ENCODE data around the gene NKX6-2.
"Not testable (repeated sequence)": the region's sequence is repeated elsewhere in the genome, so short reads cannot be mapped to it uniquely, and the experiment has no call there.

Gene NKX6-2

DNA sequence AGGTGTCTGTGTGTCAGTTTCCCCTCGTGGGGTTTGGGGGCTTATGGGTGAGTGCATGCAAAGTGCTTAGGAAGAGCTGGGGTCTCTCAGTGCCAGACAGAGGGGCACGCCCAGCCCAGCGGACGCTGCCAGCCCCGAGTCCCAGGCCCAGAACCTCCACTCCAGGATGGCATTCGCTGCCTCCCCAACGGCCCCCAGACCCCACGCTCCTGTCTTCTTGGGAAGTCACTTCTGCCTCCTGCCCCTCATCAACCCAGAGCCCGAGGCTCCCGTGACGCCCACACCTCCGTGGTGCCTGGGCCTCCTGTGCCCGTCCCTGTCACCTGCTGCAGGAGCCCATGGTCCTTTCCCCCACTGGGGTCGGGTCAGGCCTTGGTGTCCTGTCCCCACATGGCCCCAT, 35.0 kb downstream of the NKX6-2 start:
- Mint-ChIP-seq H3K4me3 (no peak overlapping the region), H3K27ac (no peak overlapping the region), H3K27me3 (no peaks in the 10 kb centered on the region), H3K36me3 (peaks cover 7% of the 10 kb centered on the region), H3K4me1 (ENCODE audit: low read depth) (no peaks in the 10 kb centered on the region), H3K9me3 (ENCODE audit: low read depth) (no peaks in the 10 kb centered on the region)

DNA sequence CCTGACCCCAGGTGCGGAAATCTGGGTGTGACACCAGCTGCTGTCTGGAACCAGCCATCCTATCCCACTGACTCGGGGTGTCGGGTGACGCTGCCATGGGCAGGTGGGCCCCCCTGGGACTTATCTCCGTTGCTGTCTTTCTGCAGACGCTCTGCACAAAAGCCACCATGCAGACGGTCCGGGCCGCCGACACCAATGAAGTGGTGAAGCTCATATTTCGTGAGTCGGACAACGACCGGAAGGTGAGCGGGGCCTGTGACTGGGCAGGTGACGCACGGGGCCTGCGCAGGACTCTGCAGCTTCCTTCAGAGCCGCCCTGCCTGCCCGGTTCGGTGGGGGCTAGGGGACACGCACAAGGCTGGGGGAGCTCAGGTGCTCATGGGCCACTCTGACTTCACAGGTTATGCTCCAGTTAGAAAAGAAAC, 36.6 kb downstream of the NKX6-2 start:
- Mint-ChIP-seq H3K4me3 (no peak overlapping the region), H3K27me3 (no peaks in the 10 kb centered on the region), H3K36me3 (no peaks in the 10 kb centered on the region), H3K9me3 (ENCODE audit: low read depth) (no peaks in the 10 kb centered on the region), H3K27ac (no peak overlapping the region), H3K4me1 (ENCODE audit: low read depth) (no peaks in the 10 kb centered on the region)

GRCh38 chr10:132748545-132749370, 37.2 kb downstream of the NKX6-2 start:
- H3K4me3 Mint-ChIP-seq = no peak overlapping the region
- H3K36me3 Mint-ChIP-seq = no peaks in the 10 kb centered on the region
- H3K27me3 Mint-ChIP-seq = no peaks in the 10 kb centered on the region
- no peaks in the 10 kb centered on the region for H3K9me3 Mint-ChIP-seq (ENCODE audit: low read depth)
- no peak overlapping the region for H3K27ac Mint-ChIP-seq
- H3K4me1 Mint-ChIP-seq (ENCODE audit: low read depth) = no peaks in the 10 kb centered on the region

DNA sequence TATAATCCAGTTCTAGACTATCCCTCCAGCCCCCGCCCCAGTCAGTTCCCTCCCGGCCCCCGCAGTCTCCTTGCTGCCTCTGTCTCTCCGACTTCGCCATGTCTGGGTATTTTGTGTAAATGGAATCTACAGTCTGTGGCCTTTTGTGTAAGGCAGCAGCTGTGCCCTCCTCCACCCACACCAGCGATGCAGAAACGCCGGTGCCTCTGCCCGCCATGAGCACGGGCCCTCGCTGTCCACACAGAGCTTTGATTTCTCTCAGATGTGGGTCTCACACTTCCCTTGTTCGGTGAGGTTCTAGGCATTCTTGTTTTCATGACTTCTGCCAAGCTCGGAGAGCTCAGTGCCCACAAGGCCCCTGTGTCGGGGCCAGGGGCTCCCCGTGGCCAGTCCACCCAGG, 37.8 kb downstream of the NKX6-2 start:
- no peak overlapping the region for H3K27ac Mint-ChIP-seq
- H3K4me1 Mint-ChIP-seq (ENCODE audit: low read depth) = no peaks in the 10 kb centered on the region
- no peaks in the 10 kb centered on the region for H3K36me3 Mint-ChIP-seq
- H3K27me3 Mint-ChIP-seq = no peaks in the 10 kb centered on the region
- H3K9me3 Mint-ChIP-seq (ENCODE audit: low read depth) = no peaks in the 10 kb centered on the region
- no peak overlapping the region for H3K4me3 Mint-ChIP-seq

GRCh38 chr10:132746801-132747625, 38.9 kb downstream of the NKX6-2 start:
- H3K4me3 Mint-ChIP-seq = no peak overlapping the region
- no peak overlapping the region for H3K27ac Mint-ChIP-seq
- H3K27me3 Mint-ChIP-seq = no peaks in the 10 kb centered on the region
- no peaks in the 10 kb centered on the region for H3K36me3 Mint-ChIP-seq
- no peaks in the 10 kb centered on the region for H3K4me1 Mint-ChIP-seq (ENCODE audit: low read depth)
- no peaks in the 10 kb centered on the region for H3K9me3 Mint-ChIP-seq (ENCODE audit: low read depth)

GRCh38 chr10:132746386-132746785, 39.6 kb downstream of the NKX6-2 start:
- Mint-ChIP-seq H3K9me3 (ENCODE audit: low read depth) (no peaks in the 10 kb centered on the region), H3K4me1 (ENCODE audit: low read depth) (no peaks in the 10 kb centered on the region), H3K36me3 (no peaks in the 10 kb centered on the region), H3K27me3 (no peaks in the 10 kb centered on the region), H3K4me3 (no peak overlapping the region), H3K27ac (no peak overlapping the region)

DNA sequence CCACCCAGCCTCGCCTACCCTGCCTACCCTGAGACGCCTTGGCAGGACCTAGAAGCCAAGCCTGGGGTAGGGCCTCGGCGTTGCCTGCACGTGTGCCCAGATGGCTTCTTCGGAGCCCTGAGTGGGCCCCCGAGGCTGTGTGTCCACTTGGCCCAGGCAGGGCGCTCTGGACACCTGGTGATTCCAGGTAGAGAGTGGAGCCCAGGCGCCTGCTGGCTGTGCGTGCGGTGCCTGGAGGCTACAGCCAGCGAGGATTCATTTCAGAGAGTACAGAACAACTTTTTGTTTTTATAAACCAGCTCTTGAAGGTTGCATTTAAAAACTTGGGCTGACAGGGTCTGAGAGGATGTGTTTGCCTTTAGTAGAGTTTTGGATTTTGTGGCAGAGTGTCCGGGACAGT, 40.0 kb downstream of the NKX6-2 start:
- Mint-ChIP-seq H3K27me3 (no peaks in the 10 kb centered on the region), H3K27ac (no peak overlapping the region), H3K9me3 (ENCODE audit: low read depth) (no peaks in the 10 kb centered on the region)

GRCh38 chr10:132745511-132745910, 40.4 kb downstream of the NKX6-2 start:
- Mint-ChIP-seq H3K27me3 (no peaks in the 10 kb centered on the region), H3K36me3 (no peaks in the 10 kb centered on the region), H3K27ac (no peak overlapping the region)

More for the DNA sequence above, 40.0 kb downstream of the NKX6-2 start:
- no peak overlapping the region for H3K4me3 Mint-ChIP-seq
- H3K36me3 Mint-ChIP-seq = no peaks in the 10 kb centered on the region
- H3K4me1 Mint-ChIP-seq (ENCODE audit: low read depth) = no peaks in the 10 kb centered on the region

DNA sequence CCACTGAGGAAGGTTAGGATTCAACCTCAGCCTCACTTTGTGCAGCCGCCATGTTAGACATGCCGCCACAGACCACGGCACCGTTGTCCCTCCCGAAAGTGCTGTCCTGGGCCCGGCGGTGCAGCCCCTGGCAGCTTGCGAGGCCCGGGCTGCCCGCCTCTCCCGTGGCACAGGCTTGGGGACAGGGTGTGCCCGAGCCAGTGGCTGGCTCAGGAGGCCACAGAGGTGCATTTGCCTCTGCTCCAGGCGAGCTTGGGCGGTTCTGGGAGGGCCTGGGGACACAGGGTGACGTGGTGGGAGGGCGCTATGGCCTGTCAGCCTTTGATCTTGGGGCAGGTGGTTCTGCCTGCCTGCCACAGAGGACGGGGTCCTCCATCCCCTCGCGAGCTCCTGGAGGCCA, 41.1 kb downstream of the NKX6-2 start:
- H3K27me3 Mint-ChIP-seq = no peaks in the 10 kb centered on the region
- no peak overlapping the region for H3K27ac Mint-ChIP-seq
- no peaks in the 10 kb centered on the region for H3K36me3 Mint-ChIP-seq
- no peak overlapping the region for H3K4me3 Mint-ChIP-seq
- H3K9me3 Mint-ChIP-seq (ENCODE audit: low read depth) = no peaks in the 10 kb centered on the region
- H3K4me1 Mint-ChIP-seq (ENCODE audit: low read depth) = no peaks in the 10 kb centered on the region

More at GRCh38 chr10:132745511-132745910, 40.4 kb downstream of the NKX6-2 start:
- Mint-ChIP-seq H3K9me3 (ENCODE audit: low read depth) (no peaks in the 10 kb centered on the region), H3K4me3 (no peak overlapping the region), H3K4me1 (ENCODE audit: low read depth) (no peaks in the 10 kb centered on the region)

GRCh38 chr10:132743925-132744490, 41.9 kb downstream of the NKX6-2 start:
- H3K4me1 Mint-ChIP-seq (ENCODE audit: low read depth) = no peaks in the 10 kb centered on the region
- H3K27ac Mint-ChIP-seq = no peak overlapping the region
- no peaks in the 10 kb centered on the region for H3K36me3 Mint-ChIP-seq
- H3K9me3 Mint-ChIP-seq (ENCODE audit: low read depth) = no peaks in the 10 kb centered on the region
- no peaks in the 10 kb centered on the region for H3K27me3 Mint-ChIP-seq
- H3K4me3 Mint-ChIP-seq = no peak overlapping the region

GRCh38 chr10:132743196-132743924, 42.6 kb downstream of the NKX6-2 start:
- not testable (repeated sequence) for H3K4me1 Mint-ChIP-seq (ENCODE audit: low read depth); H3K36me3 Mint-ChIP-seq; H3K27me3 Mint-ChIP-seq; H3K27ac Mint-ChIP-seq; H3K4me3 Mint-ChIP-seq; H3K9me3 Mint-ChIP-seq (ENCODE audit: low read depth)

DNA sequence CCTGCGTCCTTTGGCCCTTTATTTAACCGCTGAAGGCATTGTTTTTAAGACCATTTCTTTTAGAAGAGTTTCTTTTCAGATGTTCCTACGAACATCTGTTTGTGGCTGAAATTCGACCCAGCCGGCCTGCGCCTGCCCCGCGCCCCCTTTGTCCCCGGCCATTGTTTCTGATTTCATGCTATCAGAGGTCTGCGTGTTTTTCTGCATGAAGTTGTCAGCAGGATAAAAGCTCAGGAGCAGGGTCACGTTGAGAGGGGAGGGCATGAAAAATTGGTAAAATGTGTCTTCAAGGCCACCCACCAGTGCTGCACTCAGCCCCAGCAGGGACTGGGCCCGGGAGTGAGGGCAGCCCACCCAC, 43.1 kb downstream of the NKX6-2 start:
- no peaks in the 10 kb centered on the region for H3K4me1 Mint-ChIP-seq (ENCODE audit: low read depth)
- no peaks in the 10 kb centered on the region for H3K36me3 Mint-ChIP-seq
- no peaks in the 10 kb centered on the region for H3K9me3 Mint-ChIP-seq (ENCODE audit: low read depth)
- no peak overlapping the region for H3K27ac Mint-ChIP-seq
- no peak overlapping the region for H3K4me3 Mint-ChIP-seq
- H3K27me3 Mint-ChIP-seq = no peaks in the 10 kb centered on the region

DNA sequence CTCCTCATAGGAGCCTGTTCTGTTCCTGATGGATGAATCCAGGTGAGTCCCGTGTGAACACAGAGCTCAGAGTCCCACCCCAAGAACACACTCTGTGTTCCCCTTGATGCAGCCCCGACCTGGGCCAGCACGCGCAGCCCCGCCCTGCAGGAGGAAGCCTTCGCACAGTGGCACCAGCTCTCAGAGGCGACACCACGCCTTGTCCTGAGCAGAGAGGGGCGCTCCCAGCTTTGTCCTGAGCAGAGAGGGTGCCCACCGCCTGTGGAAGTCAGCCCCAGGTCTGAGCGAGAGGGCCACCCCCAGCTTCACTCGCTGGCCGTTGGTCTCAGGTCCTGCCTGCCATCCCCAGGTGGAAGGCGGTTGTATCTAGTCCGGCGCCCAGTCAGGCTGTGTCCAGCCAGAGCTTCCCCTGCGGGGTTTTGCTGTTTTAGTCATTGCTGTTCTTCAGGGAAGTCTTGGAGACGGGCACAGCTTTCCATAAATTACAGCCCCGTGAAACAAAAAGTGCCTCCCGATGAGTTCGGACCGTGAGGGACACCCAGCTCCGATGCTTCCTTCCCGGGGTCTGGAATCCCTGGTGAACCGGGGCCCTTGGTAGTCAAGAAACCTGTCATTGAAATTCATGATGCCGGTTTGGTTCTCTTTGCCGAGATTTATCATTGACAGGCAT, 43.6 kb downstream of the NKX6-2 start:
- Mint-ChIP-seq H3K27ac (no peak overlapping the region), H3K36me3 (no peaks in the 10 kb centered on the region), H3K9me3 (ENCODE audit: low read depth) (no peaks in the 10 kb centered on the region)

GRCh38 chr10:132740588-132740987, 45.4 kb downstream of the NKX6-2 start:
- Mint-ChIP-seq H3K27ac (no peak overlapping the region), H3K4me3 (no peak overlapping the region), H3K4me1 (ENCODE audit: low read depth) (no peaks in the 10 kb centered on the region), H3K36me3 (no peaks in the 10 kb centered on the region), H3K9me3 (ENCODE audit: low read depth) (no peaks in the 10 kb centered on the region), H3K27me3 (no peaks in the 10 kb centered on the region)

More for the DNA sequence above, 43.6 kb downstream of the NKX6-2 start:
- H3K27me3 Mint-ChIP-seq = no peaks in the 10 kb centered on the region
- no peaks in the 10 kb centered on the region for H3K4me1 Mint-ChIP-seq (ENCODE audit: low read depth)
- H3K4me3 Mint-ChIP-seq = no peak overlapping the region
